GM12874 (cell line): ENCODE data around the gene GLDC.

Experiments used
- CTCF ChIP-seq: IDR thresholded peaks from 2 replicates; pipeline ENCODE4 v1.5.1; 2011; ENCODE audit warnings: low read depth, mild to moderate bottlenecking, control low read depth, low read length, moderate library complexity; ENCODE audit not compliant: insufficient read depth

Gene GLDC

GRCh38 chr9:6564360-6564759 lies 81.2 kb downstream of the GLDC start:
- TF ChIP-seq CTCF, result no peak

- no peak for TF ChIP-seq CTCF
These were observed 82.6 kb downstream of the GLDC start for GRCh38 chr9:6562871-6563430.

GRCh38 chr9:6562201-6562600 lies 83.3 kb downstream of the GLDC start:
- TF ChIP-seq CTCF, result no peak

- TF ChIP-seq CTCF, result no peak
These were observed 87.5 kb downstream of the GLDC start for GRCh38 chr9:6557883-6558616.

- TF ChIP-seq CTCF, result no peak
These were observed 91.7 kb downstream of the GLDC start for GRCh38 chr9:6553866-6554265.

- no peak for TF ChIP-seq CTCF
These were observed 92.9 kb downstream of the GLDC start for GRCh38 chr9:6552498-6553121.

- no peak for TF ChIP-seq CTCF
These were observed 93.5 kb downstream of the GLDC start for GRCh38 chr9:6552033-6552432.
